ENCODE measurements around the gene ECEL1. TPM values are rescaled to one million over a fixed set of nuclear protein-coding genes. Genes with fewer than 3 reads are reported as not detected.

The ECEL1 gene
- total RNA-seq, 4 donors from 2014 or later = 1.9 to 10.8 TPM; not detected in 2

DNA sequence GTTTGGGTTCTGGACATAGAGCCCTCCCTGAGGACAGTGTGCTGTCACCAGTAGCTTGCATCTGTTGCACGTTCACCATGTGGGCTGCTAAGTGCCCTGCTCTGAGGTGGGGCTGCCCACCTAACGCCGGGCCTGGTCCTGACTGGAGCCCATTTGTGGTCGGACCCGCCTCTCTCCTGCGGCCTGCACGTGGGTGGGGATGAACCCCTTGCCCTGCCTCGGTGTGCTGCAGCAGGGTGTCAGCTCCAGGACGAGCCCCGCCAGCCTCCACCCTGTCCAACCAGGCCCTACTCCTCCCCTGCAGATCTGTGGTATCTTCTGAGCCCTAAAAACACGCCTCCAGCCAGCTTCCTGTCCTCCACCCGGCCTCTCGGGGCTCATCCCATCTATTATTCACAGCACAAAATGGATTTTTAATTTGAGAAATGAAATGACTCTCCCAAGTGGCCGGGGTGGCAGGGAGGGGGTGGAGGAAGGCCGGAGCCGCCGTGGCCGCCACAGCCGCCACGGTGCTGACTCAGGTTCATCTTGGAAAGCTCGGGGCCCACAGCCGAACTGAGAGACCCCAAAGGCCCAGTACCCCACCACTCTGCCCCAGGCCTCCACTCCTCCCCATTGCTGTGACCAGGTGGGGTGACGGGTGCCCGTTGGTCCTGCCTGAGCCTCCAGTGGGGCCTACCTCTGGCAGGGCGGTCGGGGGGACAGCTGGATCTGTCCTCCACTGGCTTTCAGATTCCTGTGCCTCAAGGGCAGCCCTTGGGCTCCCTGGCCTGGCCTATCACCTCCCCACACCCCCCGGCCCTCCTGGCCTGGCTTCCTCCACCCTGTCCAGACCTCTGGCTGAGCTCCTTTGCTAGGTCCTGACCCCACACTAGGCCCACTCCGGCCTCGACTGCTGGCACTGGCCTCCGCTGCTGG is 2.8 kb upstream of the ECEL1 start:
- intact Hi-C loops (cut with DNase I; ENCODE audit: low total_unique reads) = no loop called here
- peaks cover 3 to 8% of the 10 kb centered on the region in 2 donors for H3K27me3 ChIP-seq
- no peak overlapping the region for H3K4me3 ChIP-seq
- TF ChIP-seq, protein P1, sequence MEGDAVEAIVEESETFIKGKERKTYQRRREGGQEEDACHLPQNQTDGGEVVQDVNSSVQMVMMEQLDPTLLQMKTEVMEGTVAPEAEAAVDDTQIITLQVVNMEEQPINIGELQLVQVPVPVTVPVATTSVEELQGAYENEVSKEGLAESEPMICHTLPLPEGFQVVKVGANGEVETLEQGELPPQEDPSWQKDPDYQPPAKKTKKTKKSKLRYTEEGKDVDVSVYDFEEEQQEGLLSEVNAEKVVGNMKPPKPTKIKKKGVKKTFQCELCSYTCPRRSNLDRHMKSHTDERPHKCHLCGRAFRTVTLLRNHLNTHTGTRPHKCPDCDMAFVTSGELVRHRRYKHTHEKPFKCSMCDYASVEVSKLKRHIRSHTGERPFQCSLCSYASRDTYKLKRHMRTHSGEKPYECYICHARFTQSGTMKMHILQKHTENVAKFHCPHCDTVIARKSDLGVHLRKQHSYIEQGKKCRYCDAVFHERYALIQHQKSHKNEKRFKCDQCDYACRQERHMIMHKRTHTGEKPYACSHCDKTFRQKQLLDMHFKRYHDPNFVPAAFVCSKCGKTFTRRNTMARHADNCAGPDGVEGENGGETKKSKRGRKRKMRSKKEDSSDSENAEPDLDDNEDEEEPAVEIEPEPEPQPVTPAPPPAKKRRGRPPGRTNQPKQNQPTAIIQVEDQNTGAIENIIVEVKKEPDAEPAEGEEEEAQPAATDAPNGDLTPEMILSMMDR (IDR thresholded peaks at IDR 0.05) = no peak
- no peak for TF ChIP-seq POLR2A (IDR thresholded peaks at IDR 0.05)
- H3K27ac ChIP-seq = no peak overlapping the region
- DNase-seq = no peak
- H3K4me1 ChIP-seq = peaks cover 0 to 6% of the 10 kb centered on the region in 2 donors
- H3K36me3 ChIP-seq = no peaks in the 10 kb centered on the region
- H3K9me3 ChIP-seq = no peaks in the 10 kb centered on the region

DNA sequence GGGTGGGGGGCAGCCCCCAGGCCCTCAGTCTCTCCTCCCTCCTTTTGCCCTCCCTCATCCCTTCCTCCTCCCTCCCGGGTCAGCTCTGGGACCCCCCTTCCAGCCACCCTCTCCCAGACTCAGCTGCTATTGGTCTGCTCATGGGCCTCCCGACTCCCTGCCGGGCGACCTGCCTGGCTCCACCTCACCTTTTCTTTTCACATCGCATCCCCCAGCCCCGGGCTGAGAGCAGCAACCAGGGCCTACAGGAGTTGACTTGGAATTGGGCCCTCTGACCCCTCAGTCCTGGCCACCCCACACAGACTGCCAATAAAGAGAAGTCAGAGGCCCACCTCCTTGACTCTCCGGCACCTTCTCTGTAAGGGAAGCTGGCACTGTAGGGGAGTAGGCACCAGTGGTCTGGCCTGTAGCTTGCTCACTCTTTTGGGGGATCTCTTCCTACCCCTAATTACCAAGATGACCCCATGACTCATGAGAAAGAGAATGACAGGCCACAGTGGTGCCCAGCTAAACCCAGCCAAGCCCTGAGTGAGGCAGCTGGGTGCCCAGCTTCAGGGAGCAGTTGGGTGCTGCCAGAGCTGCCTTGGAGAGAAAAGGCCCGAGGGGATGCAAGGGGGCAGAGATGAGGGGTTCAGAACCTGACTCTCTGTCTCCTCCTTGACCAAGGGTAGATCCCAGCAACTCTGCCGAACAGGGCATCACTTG is 2.0 kb upstream of the ECEL1 start:
- Histone ChIP-seq H3K27me3 (peaks cover 3 to 16% of the 10 kb centered on the region in 2 donors), H3K9me3 (no peaks in the 10 kb centered on the region), H3K36me3 (no peaks in the 10 kb centered on the region), H3K4me1 (peaks cover 0 to 6% of the 10 kb centered on the region in 2 donors), H3K27ac (no peak overlapping the region), H3K4me3 (no peak overlapping the region)
- intact Hi-C loops (cut with DNase I; ENCODE audit: low total_unique reads) = no loop called here
- TF ChIP-seq, protein P1 (IDR thresholded peaks at IDR 0.05) = no peak
- TF ChIP-seq POLR2A (IDR thresholded peaks at IDR 0.05) = no peak
- DNase-seq = no peak

- no peak for DNase-seq
- no peak for TF ChIP-seq POLR2A (IDR thresholded peaks at IDR 0.05)
- TF ChIP-seq, protein P1 (IDR thresholded peaks at IDR 0.05) = no peak
- intact Hi-C loops (cut with DNase I; ENCODE audit: low total_unique reads) = no loop called here
- Histone ChIP-seq H3K4me1 (peaks cover 0 to 6% of the 10 kb centered on the region in 2 donors), H3K27ac (no peak overlapping the region), H3K4me3 (no peak overlapping the region), H3K36me3 (no peaks in the 10 kb centered on the region), H3K27me3 (peaks cover 3 to 17% of the 10 kb centered on the region in 2 donors), H3K9me3 (no peaks in the 10 kb centered on the region)
Measured at GRCh38 chr2:232488721-232489300, 1.2 kb upstream of the ECEL1 start.

- Histone ChIP-seq H3K36me3 (no peaks in the 10 kb centered on the region), H3K27ac (no peak overlapping the region), H3K9me3 (no peaks in the 10 kb centered on the region), H3K4me3 (no peak overlapping the region), H3K27me3 (peaks cover 3 to 17% of the 10 kb centered on the region in 2 donors), H3K4me1 (peaks cover 0 to 6% of the 10 kb centered on the region in 2 donors)
- no peak for TF ChIP-seq POLR2A (IDR thresholded peaks at IDR 0.05)
- TF ChIP-seq, protein P1 (IDR thresholded peaks at IDR 0.05) = no peak
- DNase-seq = no peak
- intact Hi-C loops (cut with DNase I; ENCODE audit: low total_unique reads) = no loop called here
Measured at GRCh38 chr2:232488097-232488711, 570 bp upstream of the ECEL1 start.

All from uterus (tissue), 4 donors.